Activated CD4-positive, alpha-beta T cell treated with anti-CD3 and anti-CD28 coated beads, Interleukin-2, amount 50 U/mL, for 4 hours (primary cell): ENCODE data around the gene ANAPC4.
"Not testable (repeated sequence)": the region's sequence is repeated elsewhere in the genome, so short reads cannot be mapped to it uniquely, and the experiment has no call there.

Experiments used
- DNase-seq, 2 experiments: peaks; one replicate each; pipeline ENCODE4 v3.0.0-alpha.2; 2020

The ANAPC4 gene

GRCh38 chr4:25376754-25377571, at the start of gene ANAPC4:
ANAPC4 (plus strand) TSS chr4:25377263; CDS start chr4:25377428, 165 bp downstream.
- DNase-seq, result peak; percentile 99

DNA sequence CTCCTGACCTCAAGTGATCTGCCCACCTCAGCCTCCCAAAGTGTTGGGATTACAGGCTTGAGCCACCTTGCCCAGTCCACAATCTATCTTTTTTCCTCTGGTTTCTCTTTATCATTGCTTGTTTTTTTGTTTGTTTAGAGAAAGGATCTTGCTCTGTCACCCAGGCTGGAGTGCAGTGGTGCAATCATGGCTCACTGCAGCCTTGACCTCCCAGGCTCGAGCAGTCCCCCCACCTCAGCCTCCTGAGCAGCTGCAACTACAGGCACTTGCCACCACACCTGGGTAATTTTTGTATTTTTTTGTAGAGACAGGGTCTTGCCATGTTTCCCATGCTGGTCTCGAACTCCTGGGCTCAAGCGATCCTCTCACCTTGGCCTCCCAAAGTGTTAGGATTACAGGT, 48.6 kb upstream of the ANAPC4 start:
- DNase-seq, result not testable (repeated sequence)

GRCh38 chr4:25330335-25330734, 46.7 kb upstream of the ANAPC4 start:
- DNase-seq, result no peak

- no peak for DNase-seq
Measured at GRCh38 chr4:25330905-25331808, 45.9 kb upstream of the ANAPC4 start.

DNA sequence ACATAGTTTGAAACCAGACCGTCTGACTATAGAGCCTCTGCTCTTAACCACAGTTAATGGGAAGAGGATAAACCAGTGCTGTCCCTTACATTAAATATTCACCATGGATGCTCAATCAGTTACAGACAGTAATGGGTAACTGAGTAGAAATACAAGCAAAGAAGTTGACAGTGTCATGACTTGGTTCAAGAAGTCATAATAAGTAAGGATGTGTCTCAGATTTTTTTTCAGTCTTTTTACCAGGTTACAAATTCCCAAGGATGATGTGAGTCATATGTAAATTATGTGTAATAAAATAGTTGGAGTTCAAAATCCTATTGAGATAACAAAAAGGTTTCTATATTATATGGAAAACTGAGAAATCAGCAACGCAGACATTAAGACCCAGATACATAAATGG, 33.4 kb upstream of the ANAPC4 start:
- no peak for DNase-seq

DNA sequence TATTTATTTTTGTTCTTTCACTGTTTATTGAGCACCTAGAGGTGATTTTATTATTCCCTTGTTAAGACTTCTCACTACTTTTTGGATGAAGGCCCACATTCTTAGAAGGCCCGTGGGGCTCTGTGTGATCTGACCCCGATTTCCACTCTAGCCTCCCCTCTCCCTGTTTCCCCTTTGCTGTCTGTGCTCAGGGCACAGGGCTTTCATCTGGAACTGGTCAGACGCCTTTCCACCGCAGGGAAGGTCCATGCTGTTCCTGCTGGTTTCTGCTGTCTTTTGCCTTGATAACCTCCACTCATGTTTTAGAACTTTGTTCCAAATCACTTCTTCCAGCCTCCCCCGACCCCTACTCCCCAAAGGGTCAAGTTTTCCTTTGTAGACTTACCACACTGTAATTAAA, 31.3 kb upstream of the ANAPC4 start:
- no peak for DNase-seq

DNA sequence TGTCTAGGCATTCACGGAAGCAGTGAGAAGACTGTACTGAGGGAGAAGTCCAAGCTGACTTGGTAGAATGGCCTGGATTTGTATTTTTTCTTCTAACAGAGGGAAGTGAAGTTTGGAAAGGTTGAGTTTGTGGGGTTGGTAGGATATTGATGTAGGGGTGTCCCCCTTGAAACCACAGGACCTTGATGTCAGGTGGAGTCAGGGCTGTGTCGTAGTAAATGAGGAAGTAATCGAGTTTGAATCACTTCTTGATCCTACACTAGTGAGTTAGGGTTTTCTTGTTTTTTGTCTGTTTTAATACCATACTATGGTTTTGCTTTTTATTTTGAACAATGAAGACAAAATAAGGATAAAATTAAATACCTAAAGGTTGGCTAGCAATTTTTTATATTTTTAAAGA, 30.1 kb upstream of the ANAPC4 start:
- DNase-seq, result no peak

DNA sequence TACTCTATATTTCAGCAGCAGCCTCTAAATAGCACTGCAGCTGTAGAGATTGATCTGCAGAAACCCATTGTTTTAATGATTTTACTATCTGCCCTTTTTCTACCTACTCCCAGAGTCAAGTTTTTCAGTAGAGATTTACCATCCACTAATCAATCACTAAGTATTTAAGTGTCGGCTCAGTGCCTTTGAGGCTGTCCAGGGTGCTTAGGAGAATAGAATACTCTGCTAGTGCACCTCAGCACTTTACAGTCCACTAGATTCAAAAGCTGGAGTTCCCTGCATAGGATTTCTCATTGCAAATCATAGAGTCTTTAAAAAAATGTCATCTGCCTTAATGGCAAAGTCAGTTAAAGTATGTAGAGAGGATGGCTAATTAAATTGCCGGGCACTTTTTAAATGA, 29.6 kb upstream of the ANAPC4 start:
- no peak for DNase-seq

DNA sequence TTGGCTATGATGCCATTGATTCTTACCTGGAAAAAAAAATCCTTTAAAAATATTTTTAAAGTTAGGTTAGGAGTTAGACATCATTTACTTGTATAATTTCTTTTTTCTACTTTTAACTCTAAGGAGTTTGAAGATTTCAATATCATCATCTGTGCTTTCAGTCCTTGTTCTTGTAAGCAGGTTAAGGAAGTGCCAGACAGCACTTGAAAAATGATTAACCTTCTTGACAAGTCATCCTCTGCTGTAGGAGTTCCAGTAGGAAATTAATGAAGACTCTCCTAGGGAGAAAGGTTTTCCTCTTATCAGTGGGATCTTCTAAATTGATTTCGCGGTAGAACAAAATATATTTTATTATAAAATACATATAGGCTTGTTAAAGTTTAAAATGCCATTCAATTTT, 29.1 kb upstream of the ANAPC4 start:
- no peak for DNase-seq

GRCh38 chr4:25350561-25350960, 26.5 kb upstream of the ANAPC4 start:
- DNase-seq, result no peak

- DNase-seq, result no peak
Measured at GRCh38 chr4:25351777-25352416, 25.2 kb upstream of the ANAPC4 start.

- DNase-seq, result no peak
Measured at GRCh38 chr4:25356068-25356467, 21.0 kb upstream of the ANAPC4 start.

GRCh38 chr4:25358515-25359275, 18.4 kb upstream of the ANAPC4 start:
- no peak for DNase-seq

GRCh38 chr4:25361253-25361652, 15.8 kb upstream of the ANAPC4 start:
- DNase-seq, result no peak

DNA sequence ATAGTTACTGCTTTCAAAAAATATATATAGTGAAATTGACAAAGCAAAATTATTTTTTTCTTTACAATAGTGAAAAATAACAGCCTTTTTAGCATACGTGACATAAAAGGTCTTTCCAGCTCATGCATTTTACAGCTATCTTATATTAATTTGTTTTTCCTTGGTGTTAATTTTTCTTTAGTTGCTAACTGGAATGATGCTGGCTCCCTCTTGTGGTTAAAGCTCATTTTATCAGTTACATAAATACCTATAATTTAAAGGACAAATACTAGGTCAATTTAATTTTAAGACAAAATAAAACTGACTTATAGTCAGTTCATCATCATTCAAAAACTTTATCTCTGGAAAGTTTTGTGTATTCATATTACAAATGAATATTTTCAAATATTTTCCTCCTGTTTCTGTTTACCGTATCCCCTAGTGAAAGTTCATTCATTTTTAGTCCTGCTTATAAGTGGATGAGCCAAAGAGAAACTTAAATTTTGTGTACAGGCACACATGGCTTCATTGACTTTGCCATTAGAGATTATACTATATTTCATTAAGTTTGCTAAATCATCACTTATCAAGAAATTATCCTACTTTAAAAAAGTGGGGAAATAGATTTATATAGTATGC, 9.9 kb upstream of the ANAPC4 start:
- DNase-seq, result no peak

DNA sequence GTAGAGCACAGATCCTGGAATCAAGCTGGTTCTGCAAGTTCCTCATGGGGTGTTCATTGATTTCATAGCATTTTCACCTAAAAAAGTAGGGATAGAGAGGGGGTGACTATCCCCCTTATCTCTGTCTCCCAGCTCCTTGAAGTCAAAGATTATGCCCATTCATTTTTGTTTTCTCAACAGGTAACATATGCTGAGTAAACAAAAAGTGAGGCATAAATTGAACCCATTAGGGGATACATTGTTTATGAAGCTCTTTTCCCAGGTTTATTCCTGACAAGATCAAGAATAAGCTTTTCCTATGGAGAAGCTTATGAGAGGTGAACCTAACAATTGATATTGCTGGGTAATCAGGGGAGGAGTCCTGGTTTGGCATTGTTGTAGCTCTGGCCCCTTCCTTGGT, 9.2 kb upstream of the ANAPC4 start:
- DNase-seq, result no peak

DNA sequence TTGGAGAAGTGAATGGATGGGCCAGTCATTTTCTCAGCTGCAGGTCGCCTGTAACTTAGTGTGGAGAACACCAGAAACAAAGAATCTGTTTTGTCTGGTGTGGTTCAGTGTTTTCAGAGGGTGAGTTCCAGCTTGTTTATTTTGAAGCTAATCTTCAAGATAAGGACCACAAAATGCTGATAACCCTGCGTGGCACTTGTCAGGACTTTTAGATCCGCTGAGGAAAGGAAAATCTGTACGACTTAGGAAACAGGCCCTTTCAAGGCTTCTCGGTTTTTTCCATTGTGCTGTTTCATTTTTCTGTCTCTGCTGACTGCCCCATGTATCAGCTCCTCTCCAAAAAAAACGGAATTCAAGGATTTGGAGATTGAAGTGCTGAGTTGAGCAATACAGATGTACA, 8.7 kb upstream of the ANAPC4 start:
- no peak for DNase-seq

DNA sequence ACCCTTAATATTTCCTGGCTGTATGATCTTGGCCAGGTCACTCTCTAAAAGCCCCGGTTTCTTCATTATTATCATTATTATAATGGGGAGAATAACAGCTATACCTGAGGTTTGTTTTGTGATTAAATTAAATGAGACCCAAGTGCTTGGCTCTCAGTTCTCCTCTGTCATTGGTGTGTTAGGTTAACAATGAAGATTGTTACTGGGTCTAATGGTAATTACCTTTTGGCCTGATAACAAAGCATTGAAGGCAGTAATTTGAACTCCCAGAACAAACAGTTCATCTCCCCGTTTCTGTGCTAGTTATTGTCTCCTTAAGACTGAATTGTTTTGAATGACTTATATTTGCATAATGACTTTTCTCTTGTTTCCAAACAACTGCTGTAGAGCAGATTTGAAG, 6.8 kb upstream of the ANAPC4 start:
- no peak for DNase-seq

GRCh38 chr4:25372549-25372948, 4.5 kb upstream of the ANAPC4 start:
- DNase-seq, result not testable (repeated sequence)

DNA sequence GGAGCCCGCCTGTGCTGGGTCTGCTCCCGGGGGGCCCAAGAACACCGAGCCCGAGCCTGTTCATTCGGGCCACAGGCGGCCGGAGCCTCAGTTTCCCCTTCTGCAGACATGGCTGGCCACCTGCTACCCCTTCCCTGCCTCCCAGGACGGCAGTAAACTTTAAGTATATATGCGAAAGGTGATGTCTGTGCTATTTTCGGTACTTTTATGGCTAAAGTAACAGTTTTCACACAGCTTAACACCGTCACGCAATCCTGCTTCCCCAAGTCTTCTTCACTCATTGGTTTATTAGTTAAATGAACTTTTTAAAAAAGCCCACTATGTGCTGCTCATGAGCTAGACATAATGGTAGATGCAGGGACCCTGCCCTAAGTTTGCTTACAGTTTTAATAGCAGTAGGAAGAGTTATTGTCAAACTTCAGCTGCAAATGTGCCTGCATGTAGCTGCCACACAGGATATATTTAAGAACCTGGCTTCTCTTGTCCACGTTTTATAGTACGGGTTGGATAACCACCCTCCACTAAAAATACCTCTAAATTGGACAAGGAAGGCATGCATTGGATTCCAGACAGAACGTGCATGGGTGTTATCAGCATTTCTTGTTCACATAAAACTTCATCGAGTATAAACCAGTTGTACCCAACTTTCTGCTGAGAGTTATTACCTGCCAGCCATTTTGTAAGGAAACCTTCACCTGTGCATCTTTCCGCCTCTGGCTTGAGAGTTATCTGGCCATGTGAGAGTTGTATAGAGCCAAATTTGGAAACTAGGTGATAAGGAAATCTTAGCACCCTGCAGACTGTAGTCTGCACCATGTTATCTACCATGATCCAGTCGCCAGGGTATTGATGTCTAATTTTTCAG, 741 bp downstream of the ANAPC4 start:
- DNase-seq, result no peak

GRCh38 chr4:25378437-25378743, 1.3 kb downstream of the ANAPC4 start:
- DNase-seq, result no peak
